IMR-90 (cell line): ENCODE measurements around the gene LRRN2.

Source experiments
- CEBPB ChIP-seq: IDR thresholded peaks from 2 replicates; pipeline ENCODE4 v1.6.1; 2012; ENCODE audit warnings: low read depth, low read length, improper control_type of control experiment
- CHD1 ChIP-seq: IDR thresholded peaks from 2 replicates; pipeline ENCODE4 v1.6.1; 2012; ENCODE audit warnings: low read depth, low read length, improper control_type of control experiment
- MAZ ChIP-seq: IDR thresholded peaks from 2 replicates; pipeline ENCODE4 v1.6.1; 2012; ENCODE audit warnings: low read depth, mild to moderate bottlenecking, low read length, improper control_type of control experiment, moderate library complexity, borderline replicate concordance
- MXI1 ChIP-seq: IDR thresholded peaks from 2 replicates; pipeline ENCODE4 v1.6.1; 2012; ENCODE audit warnings: low read depth, mild to moderate bottlenecking, low read length, moderate library complexity, borderline replicate concordance
- POLR2A ChIP-seq: IDR thresholded peaks from 2 replicates; pipeline ENCODE4 v1.6.1; 2012; ENCODE audit warnings: mild to moderate bottlenecking, low read depth, low read length
- RFX5 ChIP-seq: IDR thresholded peaks from 2 replicates; pipeline ENCODE4 v1.8.0; 2012; ENCODE audit warnings: low read depth, mild to moderate bottlenecking, low read length, moderate library complexity
- TF ChIP-seq, protein P1 (sequence below): conservative IDR thresholded peaks from 2 replicates; pipeline ENCODE4 v1.5.1; 2012; ENCODE audit warnings: mild to moderate bottlenecking, low read depth, low read length, improper control_type of control experiment
- TF ChIP-seq, protein P2 (sequence below): fragments of 150-350 bp; IDR thresholded peaks from 2 replicates; pipeline ENCODE4 v1.6.1; 2017; ENCODE audit warnings: mild to moderate bottlenecking, antibody characterized with exemption, low read length, low read depth

DNA sequence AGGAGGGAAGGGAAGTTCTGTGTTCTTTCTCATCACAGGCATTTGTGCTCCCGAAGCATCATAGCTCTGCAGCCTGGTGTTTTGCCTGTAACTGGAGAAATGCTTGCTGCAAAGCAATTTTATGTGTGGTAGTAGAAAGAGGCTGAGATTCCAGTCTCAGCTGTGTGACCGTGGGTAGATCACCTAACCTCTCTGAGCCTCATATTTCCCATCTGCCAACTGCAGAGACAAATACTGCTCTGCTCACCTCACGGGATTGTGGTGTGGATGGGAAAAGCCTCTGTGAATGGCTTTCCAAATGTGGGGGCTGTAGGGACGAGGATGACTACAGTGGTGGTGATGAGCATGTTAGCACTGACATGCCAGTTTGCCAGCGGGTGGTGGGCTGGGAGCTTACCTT, 85.3 kb downstream of the LRRN2 start:
- TF ChIP-seq POLR2A = no peak
- no peak for TF ChIP-seq MXI1
- TF ChIP-seq CHD1 = no peak
- TF ChIP-seq, protein P1, sequence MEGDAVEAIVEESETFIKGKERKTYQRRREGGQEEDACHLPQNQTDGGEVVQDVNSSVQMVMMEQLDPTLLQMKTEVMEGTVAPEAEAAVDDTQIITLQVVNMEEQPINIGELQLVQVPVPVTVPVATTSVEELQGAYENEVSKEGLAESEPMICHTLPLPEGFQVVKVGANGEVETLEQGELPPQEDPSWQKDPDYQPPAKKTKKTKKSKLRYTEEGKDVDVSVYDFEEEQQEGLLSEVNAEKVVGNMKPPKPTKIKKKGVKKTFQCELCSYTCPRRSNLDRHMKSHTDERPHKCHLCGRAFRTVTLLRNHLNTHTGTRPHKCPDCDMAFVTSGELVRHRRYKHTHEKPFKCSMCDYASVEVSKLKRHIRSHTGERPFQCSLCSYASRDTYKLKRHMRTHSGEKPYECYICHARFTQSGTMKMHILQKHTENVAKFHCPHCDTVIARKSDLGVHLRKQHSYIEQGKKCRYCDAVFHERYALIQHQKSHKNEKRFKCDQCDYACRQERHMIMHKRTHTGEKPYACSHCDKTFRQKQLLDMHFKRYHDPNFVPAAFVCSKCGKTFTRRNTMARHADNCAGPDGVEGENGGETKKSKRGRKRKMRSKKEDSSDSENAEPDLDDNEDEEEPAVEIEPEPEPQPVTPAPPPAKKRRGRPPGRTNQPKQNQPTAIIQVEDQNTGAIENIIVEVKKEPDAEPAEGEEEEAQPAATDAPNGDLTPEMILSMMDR = no peak
- TF ChIP-seq CEBPB = no peak
- no peak for TF ChIP-seq RFX5
- TF ChIP-seq, protein P2, sequence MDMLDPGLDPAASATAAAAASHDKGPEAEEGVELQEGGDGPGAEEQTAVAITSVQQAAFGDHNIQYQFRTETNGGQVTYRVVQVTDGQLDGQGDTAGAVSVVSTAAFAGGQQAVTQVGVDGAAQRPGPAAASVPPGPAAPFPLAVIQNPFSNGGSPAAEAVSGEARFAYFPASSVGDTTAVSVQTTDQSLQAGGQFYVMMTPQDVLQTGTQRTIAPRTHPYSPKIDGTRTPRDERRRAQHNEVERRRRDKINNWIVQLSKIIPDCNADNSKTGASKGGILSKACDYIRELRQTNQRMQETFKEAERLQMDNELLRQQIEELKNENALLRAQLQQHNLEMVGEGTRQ = no peak
- TF ChIP-seq MAZ = no peak
